ENCODE results near the gene SPATA21.

SPATA21 gene

DNA sequence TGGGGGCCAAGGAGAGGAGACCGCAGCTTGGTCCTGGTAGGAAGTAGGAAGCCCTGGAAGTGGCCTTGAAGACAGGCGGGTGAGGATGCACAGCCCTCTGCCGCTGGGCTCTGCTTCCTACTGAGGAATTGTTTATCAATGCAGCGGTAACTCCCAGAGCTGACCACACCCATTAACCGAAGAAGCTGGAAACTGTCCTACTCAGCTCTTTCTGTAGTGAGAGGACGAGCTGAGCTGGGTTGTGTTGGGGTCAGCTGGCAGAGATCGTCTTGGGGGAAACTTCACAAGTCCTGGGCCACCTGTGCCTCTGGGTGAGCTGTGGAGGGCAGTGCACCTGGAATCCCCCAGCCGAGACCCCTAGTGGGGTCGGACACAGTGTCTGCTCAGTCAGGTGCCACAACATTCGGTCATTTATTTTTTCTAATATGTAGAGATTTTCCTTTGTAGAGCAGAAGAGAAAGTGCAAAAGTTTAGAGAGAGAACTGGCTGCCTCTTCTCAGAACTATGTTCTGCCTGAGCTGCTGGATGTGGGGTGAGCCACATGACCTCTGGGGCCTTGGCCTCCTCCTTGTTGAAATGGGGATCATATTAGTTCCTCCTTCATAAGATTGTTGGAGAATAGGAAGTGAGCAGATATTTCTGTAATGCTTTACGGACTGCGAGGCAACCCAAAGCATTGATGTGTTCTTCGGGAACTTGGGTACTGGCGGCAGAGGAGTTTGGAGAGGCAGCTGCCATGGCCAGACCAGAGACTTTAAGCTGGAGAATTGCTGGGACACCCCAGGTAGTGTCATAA, 6.9 kb upstream of the SPATA21 start:
- Mint-ChIP-seq H3K4me3 (peak overlapping the region; percentile 88), H3K27ac (peak overlapping the region; percentile 95), H3K27me3 (no peaks in the 10 kb centered on the region), H3K4me1 (ENCODE audit: low read depth) (peaks cover 69% of the 10 kb centered on the region), H3K36me3 (ENCODE audit: low read depth) (peaks cover 88% of the 10 kb centered on the region), H3K9me3 (no peaks in the 10 kb centered on the region)
- intact Hi-C loops (cut with micrococcal nuclease): loop anchor here (5.0 kb wide), 2 partner anchors 53 to 77 kb away; partner anchors contain the start of gene SZRD1

DNA sequence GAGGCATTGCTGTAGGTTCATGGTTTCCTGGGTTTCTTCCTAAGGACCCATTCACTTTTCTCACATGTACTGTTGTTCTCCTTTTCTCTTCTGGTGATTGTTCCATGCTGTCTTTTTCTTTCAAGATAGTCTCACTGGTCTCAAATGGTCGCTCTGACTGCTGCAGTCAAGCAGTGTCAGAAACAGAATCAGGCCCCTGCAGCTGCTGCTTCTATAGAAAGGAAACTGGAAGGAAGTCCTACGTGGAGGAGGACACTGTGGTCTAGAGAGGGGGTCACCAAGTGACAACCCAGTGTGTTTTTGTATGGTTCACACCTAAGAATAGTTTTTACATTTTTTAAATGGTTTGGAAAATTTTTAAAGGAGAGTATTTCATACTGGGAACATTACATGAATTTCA, 5.7 kb upstream of the SPATA21 start:
- H3K27ac Mint-ChIP-seq: peak overlapping the region; percentile 95
- peaks cover 75% of the 10 kb centered on the region for H3K36me3 Mint-ChIP-seq (ENCODE audit: low read depth)
- H3K4me1 Mint-ChIP-seq (ENCODE audit: low read depth): peaks cover 69% of the 10 kb centered on the region
- H3K4me3 Mint-ChIP-seq: peak overlapping the region; percentile 88
- intact Hi-C loops (cut with micrococcal nuclease): loop anchor here (5.0 kb wide), 2 partner anchors 54 to 76 kb away; partner anchors contain the start of gene SZRD1
- H3K9me3 Mint-ChIP-seq: no peaks in the 10 kb centered on the region
- no peaks in the 10 kb centered on the region for H3K27me3 Mint-ChIP-seq

DNA sequence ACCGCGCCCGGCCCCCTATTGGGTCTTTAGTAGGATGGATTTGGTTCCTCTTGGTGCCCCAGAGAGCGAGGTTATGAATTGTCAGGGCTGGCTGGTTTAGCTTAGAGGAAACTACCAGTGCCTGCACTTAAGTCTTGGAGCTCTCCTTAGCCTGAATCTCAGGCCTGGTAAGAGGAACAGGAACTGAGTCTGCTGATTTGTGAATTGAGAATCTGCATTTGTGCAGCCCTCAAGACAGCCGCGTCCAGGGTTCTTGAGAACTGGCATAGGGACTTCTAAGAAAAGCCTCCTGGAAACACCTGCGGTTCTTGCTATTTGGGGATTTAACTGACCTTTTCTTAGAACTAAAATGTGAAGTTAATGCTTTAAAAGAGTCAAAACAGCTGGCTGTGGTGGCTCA, 5.0 kb upstream of the SPATA21 start:
- Mint-ChIP-seq H3K4me3 (peak overlapping the region; percentile 88), H3K27ac (peak overlapping the region; percentile 95), H3K27me3 (no peaks in the 10 kb centered on the region), H3K9me3 (no peaks in the 10 kb centered on the region), H3K4me1 (ENCODE audit: low read depth) (peaks cover 64% of the 10 kb centered on the region), H3K36me3 (ENCODE audit: low read depth) (peaks cover 69% of the 10 kb centered on the region)
- intact Hi-C loops (cut with micrococcal nuclease): loop anchor here (5.0 kb wide), 2 partner anchors 55 to 75 kb away; partner anchors contain the start of gene SZRD1

DNA sequence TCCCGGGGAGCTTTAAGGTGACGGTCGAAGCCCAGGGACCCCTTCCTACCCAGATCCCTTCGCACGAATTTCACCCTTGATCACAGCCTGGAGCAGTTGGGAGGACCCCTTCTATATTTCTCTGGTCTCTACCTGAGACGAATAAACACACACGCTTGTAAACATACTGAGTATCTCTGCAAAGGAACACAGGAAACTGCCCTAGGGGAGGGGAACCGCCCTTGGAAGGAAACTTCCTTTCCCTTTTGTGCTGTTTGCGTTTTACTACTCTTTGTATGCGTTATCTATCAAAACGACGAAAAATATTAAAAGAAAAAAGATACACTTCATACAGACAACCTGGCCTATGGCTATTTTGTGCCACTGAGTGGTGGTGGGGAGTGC, 4.0 kb upstream of the SPATA21 start:
- no peaks in the 10 kb centered on the region for H3K27me3 Mint-ChIP-seq
- H3K9me3 Mint-ChIP-seq: no peaks in the 10 kb centered on the region
- H3K27ac Mint-ChIP-seq: peak overlapping the region; percentile 95
- peaks cover 59% of the 10 kb centered on the region for H3K36me3 Mint-ChIP-seq (ENCODE audit: low read depth)
- intact Hi-C loops (cut with micrococcal nuclease): loop anchor here (5.0 kb wide), 2 partner anchors 56 to 74 kb away; partner anchors contain the start of gene SZRD1
- peak overlapping the region; percentile 88 for H3K4me3 Mint-ChIP-seq
- H3K4me1 Mint-ChIP-seq (ENCODE audit: low read depth): peaks cover 62% of the 10 kb centered on the region

DNA sequence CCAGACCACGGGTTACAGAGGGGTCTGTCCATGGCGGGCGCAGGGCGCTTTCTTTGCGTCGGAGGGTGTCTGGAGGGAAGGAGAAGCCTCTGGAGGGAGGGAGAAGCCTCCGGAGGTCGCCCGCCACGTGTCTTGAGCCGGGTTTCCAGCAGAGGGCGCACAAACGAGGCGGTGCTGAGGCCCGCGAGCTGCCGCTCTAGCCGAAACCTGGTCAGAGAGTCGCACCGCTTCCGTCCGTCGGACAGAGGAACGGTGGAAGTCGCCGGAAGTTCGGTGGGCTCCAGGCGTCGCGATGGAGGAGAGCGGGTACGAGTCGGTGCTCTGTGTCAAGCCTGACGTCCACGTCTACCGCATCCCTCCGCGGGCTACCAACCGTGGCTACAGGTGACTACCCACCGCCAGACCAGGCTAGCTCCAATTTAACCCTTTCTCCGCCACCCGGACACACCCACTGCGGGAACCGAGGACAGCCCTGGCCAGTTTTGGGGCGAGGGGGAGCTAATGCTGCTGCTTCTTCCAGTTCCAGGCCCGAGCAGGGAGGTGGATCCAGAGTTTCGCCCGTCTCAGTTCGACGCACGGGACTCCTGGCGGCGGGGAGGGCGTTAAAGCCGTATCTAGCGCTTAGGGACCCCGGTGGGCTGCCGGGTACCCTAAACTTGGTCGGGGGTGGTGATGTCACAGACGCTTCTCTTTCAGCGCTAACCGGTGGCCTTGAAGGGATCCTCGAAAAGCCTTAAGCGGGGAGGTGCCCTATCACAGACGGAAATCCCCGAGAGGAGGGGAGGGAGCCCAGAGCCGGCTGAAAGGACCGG, 3.5 kb upstream of the SPATA21 start, which contains the start of gene NECAP2:
TSS of gene NECAP2 (plus strand) at position 255 of the 812 bp plus-strand sequence. CDS start at position 293, 38 bp downstream.
- peaks cover 53% of the 10 kb centered on the region for H3K36me3 Mint-ChIP-seq (ENCODE audit: low read depth)
- H3K27me3 Mint-ChIP-seq: no peaks in the 10 kb centered on the region
- H3K4me3 Mint-ChIP-seq: peak within 1 kb of the TSS; percentile 88
- H3K27ac Mint-ChIP-seq: peak within 1 kb of the TSS; percentile 95
- H3K4me1 Mint-ChIP-seq (ENCODE audit: low read depth): peaks cover 62% of the 10 kb centered on the region
- intact Hi-C loops (cut with micrococcal nuclease): loop anchor here (5.0 kb wide), 2 partner anchors 57 to 73 kb away; partner anchors contain the start of gene SZRD1
- no peaks in the 10 kb centered on the region for H3K9me3 Mint-ChIP-seq

DNA sequence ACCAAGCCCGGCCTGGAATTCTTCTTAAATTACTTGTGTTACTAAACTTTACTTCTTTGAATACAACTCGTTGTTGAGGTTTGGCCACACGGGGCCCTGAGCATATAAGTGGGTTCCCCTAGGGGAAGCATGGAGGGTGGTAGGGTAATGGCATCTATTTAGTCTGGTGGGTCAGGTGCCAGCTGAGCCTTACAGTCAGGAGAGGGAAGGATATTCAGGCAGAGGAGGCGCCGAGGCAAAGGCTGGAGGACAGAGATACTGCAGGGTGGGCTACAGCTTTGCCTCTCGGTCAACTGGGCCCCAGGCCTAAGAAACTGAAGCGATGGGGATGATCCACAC, 2.9 kb upstream of the SPATA21 start:
- H3K4me1 Mint-ChIP-seq (ENCODE audit: low read depth): peaks cover 58% of the 10 kb centered on the region
- H3K4me3 Mint-ChIP-seq: peak overlapping the region; percentile 88
- peak overlapping the region; percentile 95 for H3K27ac Mint-ChIP-seq
- no peaks in the 10 kb centered on the region for H3K27me3 Mint-ChIP-seq
- intact Hi-C loops (cut with micrococcal nuclease): loop anchor here (5.0 kb wide), 2 partner anchors 57 to 73 kb away; partner anchors contain the start of gene SZRD1
- no peaks in the 10 kb centered on the region for H3K9me3 Mint-ChIP-seq
- H3K36me3 Mint-ChIP-seq (ENCODE audit: low read depth): peaks cover 47% of the 10 kb centered on the region

DNA sequence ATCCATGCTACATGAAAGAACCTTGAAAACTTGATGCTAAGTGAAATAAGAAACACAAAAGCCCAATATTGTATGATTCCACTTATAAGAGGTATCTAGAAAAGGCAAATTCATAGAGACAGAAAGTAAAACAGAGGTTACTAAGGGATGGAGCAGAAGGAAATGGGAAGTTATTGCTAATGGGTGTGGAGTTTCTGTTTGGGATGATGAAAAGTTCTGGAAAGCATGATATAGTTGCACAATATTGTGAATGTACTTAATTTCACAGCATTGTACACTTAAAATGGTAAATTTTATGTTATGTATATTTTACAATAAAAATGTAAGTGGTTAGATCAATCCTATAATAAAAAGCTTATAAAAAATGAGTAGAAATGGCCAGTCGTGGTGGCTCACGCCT, 1.7 kb upstream of the SPATA21 start:
- Mint-ChIP-seq H3K36me3 (ENCODE audit: low read depth) (peaks cover 35% of the 10 kb centered on the region), H3K4me1 (ENCODE audit: low read depth) (peaks cover 47% of the 10 kb centered on the region), H3K27ac (peak overlapping the region; percentile 95), H3K27me3 (no peaks in the 10 kb centered on the region), H3K9me3 (no peaks in the 10 kb centered on the region), H3K4me3 (no peak overlapping the region)
- intact Hi-C loops (cut with micrococcal nuclease): no loop called here

DNA sequence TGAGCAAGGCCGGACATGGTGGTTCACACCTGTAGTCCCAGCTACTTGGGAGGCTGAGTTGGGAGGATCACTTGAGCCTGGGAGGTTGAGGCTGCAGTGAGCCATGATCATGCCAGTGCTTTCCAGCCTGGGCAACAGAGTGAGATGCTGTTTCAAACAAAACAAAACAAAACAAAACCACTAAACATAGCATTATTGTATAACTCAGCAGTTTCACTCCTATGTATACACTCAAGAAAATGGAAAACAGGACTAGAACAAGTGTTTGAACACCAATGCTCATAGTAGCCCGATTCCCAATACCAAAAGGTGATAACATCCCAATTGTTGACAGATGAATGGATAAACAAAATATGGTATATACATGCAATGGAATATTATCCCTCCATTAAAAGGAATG, 1.3 kb upstream of the SPATA21 start:
- Mint-ChIP-seq H3K9me3 (no peaks in the 10 kb centered on the region), H3K27me3 (no peaks in the 10 kb centered on the region), H3K4me1 (ENCODE audit: low read depth) (peaks cover 44% of the 10 kb centered on the region), H3K36me3 (ENCODE audit: low read depth) (peaks cover 31% of the 10 kb centered on the region), H3K27ac (peak overlapping the region; percentile 95), H3K4me3 (no peak overlapping the region)
- intact Hi-C loops (cut with micrococcal nuclease): no loop called here

DNA sequence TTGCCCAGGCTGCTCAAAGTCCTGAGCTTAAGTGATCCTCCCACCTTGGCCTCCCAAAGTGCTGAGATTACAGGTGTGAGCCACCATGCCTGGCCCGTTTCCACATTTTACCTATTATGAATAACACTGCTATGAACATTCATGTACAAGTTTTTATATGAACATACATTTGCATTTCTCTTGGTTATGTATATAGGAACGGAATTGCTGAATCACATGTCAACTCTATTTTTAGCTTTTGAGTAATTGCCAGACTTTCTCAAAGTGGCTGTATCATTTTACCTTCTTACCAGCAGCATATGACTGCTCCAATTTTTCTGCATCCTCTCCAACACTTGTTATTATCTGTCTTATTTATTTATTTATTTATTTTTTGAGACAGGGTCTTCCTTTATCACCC, 2.7 kb downstream of the SPATA21 start:
- peaks cover 40% of the 10 kb centered on the region for H3K4me1 Mint-ChIP-seq (ENCODE audit: low read depth)
- H3K27ac Mint-ChIP-seq: no peak overlapping the region

DNA sequence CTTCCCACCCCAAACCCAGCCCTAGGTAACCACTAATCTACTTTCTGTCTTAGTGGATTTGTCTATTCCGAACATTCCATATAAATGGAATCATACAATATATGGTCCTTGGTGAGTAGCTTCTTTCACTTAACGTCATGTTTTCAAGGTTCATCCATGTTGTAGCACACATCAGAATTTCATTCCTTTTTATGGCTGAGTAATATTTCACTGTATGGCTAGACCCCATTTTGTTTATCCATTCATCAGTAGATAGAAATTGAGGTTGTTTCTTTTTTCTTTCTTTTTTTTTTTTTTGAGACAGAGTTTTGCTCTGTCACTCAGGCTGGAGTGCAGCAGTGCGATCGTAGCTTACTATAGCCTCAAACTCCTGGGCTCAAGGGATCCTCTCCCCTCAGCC, 3.2 kb downstream of the SPATA21 start:
- Mint-ChIP-seq H3K9me3 (no peaks in the 10 kb centered on the region), H3K4me1 (ENCODE audit: low read depth) (peaks cover 35% of the 10 kb centered on the region), H3K27ac (no peak overlapping the region), H3K4me3 (no peak overlapping the region), H3K27me3 (peaks cover 4% of the 10 kb centered on the region), H3K36me3 (ENCODE audit: low read depth) (no peaks in the 10 kb centered on the region)
- intact Hi-C loops (cut with micrococcal nuclease): no loop called here

More for the DNA sequence above, 2.7 kb downstream of the SPATA21 start:
- Mint-ChIP-seq H3K27me3 (peaks cover 4% of the 10 kb centered on the region), H3K36me3 (ENCODE audit: low read depth) (no peaks in the 10 kb centered on the region), H3K9me3 (no peaks in the 10 kb centered on the region), H3K4me3 (no peak overlapping the region)
- intact Hi-C loops (cut with micrococcal nuclease): no loop called here

DNA sequence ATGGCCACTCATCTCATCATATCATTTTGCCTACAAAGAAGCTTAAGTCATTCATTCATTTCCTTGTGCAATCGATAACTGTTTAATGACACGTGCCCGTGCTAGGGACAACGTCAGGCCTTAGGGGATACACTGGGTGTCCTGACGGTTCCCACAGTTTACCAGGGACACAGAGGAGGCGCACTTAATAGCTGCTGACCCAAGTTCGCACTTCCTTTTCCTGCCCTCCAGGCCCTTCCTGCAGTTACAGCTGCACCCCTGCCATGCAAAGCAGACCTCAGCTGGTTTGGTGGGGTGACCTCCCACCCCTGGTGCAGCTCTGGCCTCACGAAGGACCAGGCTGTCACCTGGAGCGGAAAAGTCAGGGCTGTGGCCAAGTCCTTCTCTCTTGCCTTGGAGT, 4.2 kb downstream of the SPATA21 start:
- intact Hi-C loops (cut with micrococcal nuclease): no loop called here
- no peaks in the 10 kb centered on the region for H3K36me3 Mint-ChIP-seq (ENCODE audit: low read depth)
- H3K27ac Mint-ChIP-seq: peak overlapping the region; percentile 48
- no peaks in the 10 kb centered on the region for H3K9me3 Mint-ChIP-seq
- no peak overlapping the region for H3K4me3 Mint-ChIP-seq
- peaks cover 26% of the 10 kb centered on the region for H3K4me1 Mint-ChIP-seq (ENCODE audit: low read depth)
- H3K27me3 Mint-ChIP-seq: peaks cover 4% of the 10 kb centered on the region

DNA sequence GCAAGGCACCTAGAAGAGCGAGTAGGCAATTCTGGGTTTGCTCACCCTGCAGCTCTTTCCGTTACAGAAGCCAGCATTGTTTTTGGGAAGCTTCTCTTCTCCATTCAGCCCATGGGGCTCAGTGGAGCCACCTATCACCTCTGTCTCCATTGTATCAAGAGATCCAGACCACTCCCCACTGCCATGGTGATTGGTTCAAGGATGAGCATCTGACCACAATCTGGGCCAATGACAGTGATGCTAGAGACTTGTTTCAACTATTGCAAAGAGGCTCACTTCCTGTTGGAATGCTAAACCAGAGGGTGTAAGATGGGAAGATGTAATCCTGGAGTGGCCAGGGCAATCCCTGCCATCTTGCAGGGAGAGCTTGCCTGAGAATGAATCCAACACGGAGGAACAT, 6.6 kb downstream of the SPATA21 start:
- Mint-ChIP-seq H3K27me3 (peaks cover 4% of the 10 kb centered on the region), H3K36me3 (ENCODE audit: low read depth) (no peaks in the 10 kb centered on the region), H3K4me1 (ENCODE audit: low read depth) (peaks cover 24% of the 10 kb centered on the region), H3K9me3 (no peaks in the 10 kb centered on the region), H3K27ac (no peak overlapping the region), H3K4me3 (no peak overlapping the region)
- intact Hi-C loops (cut with micrococcal nuclease): no loop called here

DNA sequence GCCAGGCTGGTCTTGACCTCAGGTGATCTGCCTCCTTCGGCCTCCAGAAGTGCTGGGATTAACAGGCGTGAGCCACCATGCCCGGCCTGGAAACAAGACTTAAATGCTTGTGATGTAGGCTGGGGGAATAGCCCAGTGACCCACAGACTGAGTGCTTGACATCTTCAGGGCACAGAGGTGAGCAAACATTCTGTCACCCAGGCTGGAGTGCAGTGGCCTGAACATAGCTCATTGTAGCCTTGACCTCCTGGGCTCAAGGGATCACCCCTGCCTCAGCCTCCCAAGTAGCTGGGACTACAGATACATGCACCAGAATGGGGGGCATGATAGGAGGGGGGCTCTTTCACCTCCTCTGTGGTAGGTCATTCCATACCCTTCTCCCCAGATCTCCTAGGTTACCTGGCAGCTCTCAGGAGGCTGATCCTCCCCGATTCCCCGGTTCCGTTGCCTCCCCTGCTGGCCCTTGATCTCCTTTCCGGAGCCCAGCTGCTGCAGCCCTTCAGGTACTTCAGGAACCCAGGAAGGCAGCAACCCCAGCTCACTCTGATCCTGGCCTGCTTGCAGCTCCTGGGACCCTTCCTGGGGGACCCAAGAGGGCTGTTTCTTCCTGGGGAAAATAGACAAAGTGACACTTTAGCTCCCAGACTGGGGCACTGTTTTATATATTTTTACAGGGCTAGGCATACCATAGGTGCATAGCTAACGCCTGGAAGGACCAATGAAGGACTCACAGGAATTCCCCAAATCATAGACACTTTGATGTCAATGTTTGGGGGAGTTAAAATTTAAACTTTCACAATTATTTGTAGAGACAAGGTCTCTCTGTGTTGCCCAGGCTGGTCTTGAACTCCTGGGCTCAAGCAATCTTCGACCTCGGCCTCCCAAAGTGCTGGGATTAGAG, 11.8 kb downstream of the SPATA21 start:
- intact Hi-C loops (cut with micrococcal nuclease): no loop called here
- peaks cover 10% of the 10 kb centered on the region for H3K4me1 Mint-ChIP-seq (ENCODE audit: low read depth)
- H3K27me3 Mint-ChIP-seq: peaks cover 5% of the 10 kb centered on the region
- no peak overlapping the region for H3K4me3 Mint-ChIP-seq
- no peaks in the 10 kb centered on the region for H3K36me3 Mint-ChIP-seq (ENCODE audit: low read depth)
- no peaks in the 10 kb centered on the region for H3K9me3 Mint-ChIP-seq
- H3K27ac Mint-ChIP-seq: no peak overlapping the region

Data from dendritic cell treated with granulocyte-macrophage colony-stimulating factor and Interleukin-4, amounts not matched to agents 40 ng/mL and 50 ng/mL, for 4 days (primary cell).